ENCODE data around the gene PANX2.

The PANX2 gene

DNA sequence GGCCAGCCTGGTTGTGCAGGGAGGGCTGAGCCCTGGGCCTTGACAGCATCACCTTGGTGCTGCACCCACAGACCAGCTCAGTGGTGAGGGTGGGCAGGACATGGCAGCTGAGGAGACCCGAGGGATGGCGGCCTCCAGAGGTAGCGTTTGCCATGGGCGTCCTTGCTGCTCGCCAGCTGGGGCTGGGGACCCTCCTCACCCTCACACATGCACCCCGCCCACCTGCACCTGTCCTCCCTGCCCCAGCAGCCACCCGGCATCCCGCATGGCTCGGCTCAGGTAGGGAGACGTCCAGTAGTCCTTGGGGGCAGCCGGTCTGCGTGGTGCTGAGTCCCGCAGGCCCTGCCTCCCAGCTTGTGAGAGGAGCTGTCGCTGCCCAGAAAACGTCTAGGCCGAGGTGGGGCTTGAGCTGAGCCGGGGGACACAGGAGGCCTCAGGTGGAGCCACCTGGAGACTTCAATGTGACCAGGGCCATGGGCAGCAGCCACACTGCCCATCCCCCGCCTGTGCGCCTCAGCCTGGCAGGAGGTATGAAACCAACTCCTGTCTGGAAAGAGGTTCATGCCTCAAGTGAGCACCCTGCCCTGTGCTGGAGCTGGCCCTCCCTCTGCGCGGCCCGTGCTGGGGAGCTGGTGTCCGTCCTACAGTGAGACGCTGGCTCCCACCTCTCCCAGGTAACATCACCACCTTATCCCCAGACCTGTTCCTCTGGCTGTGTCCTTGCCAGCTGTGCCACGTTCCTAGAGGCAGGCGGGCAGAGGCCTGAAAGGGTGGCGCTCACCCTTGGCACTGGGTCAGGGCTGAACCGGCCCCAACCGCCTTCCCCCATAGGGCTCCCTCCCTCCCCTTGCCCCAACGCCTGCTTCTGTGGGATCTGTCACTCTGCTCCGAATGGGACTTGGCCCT lies 11.9 kb downstream of the PANX2 start:
- TF ChIP-seq, protein P1, sequence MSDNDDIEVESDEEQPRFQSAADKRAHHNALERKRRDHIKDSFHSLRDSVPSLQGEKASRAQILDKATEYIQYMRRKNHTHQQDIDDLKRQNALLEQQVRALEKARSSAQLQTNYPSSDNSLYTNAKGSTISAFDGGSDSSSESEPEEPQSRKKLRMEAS (IDR thresholded peaks at IDR 0.05; ENCODE audit: low read depth, low read length), result no peak
- TF ChIP-seq, protein P2, sequence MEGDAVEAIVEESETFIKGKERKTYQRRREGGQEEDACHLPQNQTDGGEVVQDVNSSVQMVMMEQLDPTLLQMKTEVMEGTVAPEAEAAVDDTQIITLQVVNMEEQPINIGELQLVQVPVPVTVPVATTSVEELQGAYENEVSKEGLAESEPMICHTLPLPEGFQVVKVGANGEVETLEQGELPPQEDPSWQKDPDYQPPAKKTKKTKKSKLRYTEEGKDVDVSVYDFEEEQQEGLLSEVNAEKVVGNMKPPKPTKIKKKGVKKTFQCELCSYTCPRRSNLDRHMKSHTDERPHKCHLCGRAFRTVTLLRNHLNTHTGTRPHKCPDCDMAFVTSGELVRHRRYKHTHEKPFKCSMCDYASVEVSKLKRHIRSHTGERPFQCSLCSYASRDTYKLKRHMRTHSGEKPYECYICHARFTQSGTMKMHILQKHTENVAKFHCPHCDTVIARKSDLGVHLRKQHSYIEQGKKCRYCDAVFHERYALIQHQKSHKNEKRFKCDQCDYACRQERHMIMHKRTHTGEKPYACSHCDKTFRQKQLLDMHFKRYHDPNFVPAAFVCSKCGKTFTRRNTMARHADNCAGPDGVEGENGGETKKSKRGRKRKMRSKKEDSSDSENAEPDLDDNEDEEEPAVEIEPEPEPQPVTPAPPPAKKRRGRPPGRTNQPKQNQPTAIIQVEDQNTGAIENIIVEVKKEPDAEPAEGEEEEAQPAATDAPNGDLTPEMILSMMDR (IDR thresholded peaks at IDR 0.05; ENCODE audit: low read depth, low read length), result no peak
- TF ChIP-seq POLR2A (IDR thresholded peaks at IDR 0.05; ENCODE audit: extremely low read depth, insufficient read length), result no peak
- TF ChIP-seq MYC (IDR thresholded peaks at IDR 0.05; ENCODE audit: low read depth, low read length), result no peak
- no peak for DNase-seq (ENCODE audit: low read depth)

DNA sequence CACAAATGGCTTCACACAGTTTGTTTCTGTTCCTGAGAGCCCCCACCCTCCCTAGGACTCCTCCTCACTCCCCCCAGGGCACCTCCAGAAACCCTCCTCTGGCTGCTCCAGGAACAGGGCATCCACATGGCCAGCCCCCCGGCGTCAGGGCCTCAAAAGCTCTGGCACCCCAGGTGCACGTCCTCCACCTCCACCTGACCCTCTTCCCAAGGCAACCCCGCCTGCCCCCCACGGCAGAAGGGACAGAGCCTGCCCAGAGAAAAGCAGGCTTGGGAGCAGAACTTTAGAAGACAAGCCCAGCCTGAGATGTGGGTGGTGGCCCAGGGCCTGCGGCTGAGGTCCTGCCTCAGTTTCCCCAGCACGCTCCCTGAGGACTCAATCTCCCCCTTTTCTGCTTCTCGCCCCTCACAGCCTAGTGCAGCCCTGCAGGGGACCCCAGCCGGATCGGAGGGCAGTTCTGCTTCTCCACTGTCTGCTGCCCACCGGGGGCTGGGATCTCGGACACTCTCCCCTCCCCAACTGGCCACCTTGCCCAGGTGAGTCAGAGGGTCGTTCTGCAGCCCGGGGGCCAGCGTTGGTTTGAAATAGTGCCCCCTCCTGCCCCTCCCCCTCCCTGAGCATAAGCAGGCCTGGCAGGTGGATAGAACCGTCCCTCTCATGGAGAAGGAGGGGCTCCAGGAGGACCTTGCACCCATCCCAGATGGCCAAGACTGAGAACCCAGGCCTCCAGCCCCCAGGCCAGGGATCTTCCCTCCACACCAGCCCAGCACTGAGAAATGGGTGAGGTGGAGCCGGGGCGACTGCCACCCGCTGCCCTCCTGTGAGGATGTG lies 12.8 kb downstream of the PANX2 start:
- TF ChIP-seq MYC (IDR thresholded peaks at IDR 0.05; ENCODE audit: low read depth, low read length) (no peak), POLR2A (IDR thresholded peaks at IDR 0.05; ENCODE audit: extremely low read depth, insufficient read length) (no peak)
- TF ChIP-seq, protein P1 (IDR thresholded peaks at IDR 0.05; ENCODE audit: low read depth, low read length), result no peak
- TF ChIP-seq, protein P2 (IDR thresholded peaks at IDR 0.05; ENCODE audit: low read depth, low read length), result no peak
- DNase-seq (ENCODE audit: low read depth), result no peak
- no peak overlapping the region for H3K4me3 ChIP-seq (ENCODE audit: low read depth, low read length)

More for the DNA sequence above, 11.9 kb downstream of the PANX2 start:
- H3K4me3 ChIP-seq (ENCODE audit: low read depth, low read length), result no peak overlapping the region

DNA sequence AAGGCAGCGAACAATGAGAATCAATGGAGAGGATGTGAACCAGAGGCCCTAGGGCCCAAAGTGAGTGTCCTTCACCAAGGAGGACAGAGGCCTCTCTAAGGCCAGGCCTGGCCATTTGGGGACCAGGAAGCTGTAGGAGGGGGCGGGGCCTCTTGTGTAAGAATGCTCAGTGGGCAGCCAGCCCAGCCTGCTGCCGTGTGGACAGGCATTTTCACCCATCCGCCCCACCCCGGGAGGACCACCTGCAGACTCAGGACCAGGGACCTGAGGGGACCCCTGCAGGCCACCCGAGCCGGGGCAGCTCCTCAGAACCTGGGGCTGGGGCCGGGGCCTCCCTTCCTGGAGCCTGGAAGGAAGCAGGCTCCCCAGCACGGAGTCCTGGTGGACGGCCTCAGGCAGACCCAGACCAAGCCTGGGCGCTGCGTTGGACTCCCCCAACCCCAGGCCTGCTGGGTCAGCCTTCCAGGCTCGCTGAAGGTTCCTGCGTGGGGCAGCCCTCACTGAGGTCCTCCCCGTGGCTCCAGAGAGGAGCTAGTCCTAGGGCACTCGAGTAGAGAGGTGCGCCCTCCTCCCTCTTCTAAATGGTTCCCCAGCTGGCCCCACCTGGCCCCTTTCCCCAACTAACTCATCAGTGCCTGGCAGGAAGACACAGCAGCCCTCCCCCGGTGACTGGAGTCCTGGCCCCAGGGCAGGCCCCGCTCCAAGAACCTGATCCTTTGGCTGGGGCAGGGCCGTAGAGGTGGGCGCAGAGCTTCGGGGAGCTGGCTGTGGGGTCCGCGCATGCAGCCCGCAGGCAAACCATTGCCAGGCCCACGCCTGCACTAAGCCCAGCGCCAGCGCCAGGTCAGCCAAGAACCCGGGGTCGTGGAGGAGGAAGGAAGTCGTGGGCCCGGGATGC lies 13.7 kb downstream of the PANX2 start:
- DNase-seq (ENCODE audit: low read depth), result no peak
- TF ChIP-seq, protein P1 (IDR thresholded peaks at IDR 0.05; ENCODE audit: low read depth, low read length), result no peak
- TF ChIP-seq POLR2A (IDR thresholded peaks at IDR 0.05; ENCODE audit: extremely low read depth, insufficient read length), result no peak
- TF ChIP-seq MYC (IDR thresholded peaks at IDR 0.05; ENCODE audit: low read depth, low read length), result no peak
- TF ChIP-seq, protein P2 (IDR thresholded peaks at IDR 0.05; ENCODE audit: low read depth, low read length), result no peak
- no peak overlapping the region for H3K4me3 ChIP-seq (ENCODE audit: low read depth, low read length)

DNA sequence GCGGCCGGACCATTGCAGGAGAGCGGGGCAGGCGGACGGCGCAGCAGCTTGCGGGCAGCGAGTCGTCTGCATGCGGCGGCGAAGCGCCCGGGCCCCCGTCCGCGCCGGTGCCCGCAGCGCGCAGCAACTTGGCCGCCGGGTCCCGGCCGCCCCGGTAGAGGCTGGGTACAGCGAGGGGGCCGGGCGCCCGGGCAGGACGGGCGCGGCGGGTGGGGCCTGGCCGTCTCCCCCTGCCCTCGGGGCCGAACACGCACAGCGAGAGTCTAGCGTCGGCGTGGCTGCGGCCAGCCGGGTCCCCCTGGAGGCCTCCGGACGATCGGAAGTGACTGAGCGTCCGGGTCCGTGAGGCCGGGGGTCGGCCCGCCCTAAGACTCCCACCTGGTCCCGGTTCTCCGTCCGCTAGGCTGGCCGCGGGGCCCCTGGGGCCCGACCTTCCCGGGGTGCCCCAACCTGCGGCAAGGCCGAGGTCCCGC lies 14.4 kb downstream of the PANX2 start:
- no peak for DNase-seq (ENCODE audit: low read depth)
- TF ChIP-seq, protein P1 (IDR thresholded peaks at IDR 0.05; ENCODE audit: low read depth, low read length), result no peak
- TF ChIP-seq POLR2A (IDR thresholded peaks at IDR 0.05; ENCODE audit: extremely low read depth, insufficient read length) (no peak), MYC (IDR thresholded peaks at IDR 0.05; ENCODE audit: low read depth, low read length) (no peak)
- TF ChIP-seq, protein P2 (IDR thresholded peaks at IDR 0.05; ENCODE audit: low read depth, low read length), result no peak
- H3K4me3 ChIP-seq (ENCODE audit: low read depth, low read length), result peak overlapping the region; percentile 23
